ENCODE measurements around the gene ZBTB38.

The ZBTB38 gene

GRCh38 chr3:141367038-141367730 is 1.1 kb upstream of the ZBTB38 start:
- DNase-seq, result no peak

DNA sequence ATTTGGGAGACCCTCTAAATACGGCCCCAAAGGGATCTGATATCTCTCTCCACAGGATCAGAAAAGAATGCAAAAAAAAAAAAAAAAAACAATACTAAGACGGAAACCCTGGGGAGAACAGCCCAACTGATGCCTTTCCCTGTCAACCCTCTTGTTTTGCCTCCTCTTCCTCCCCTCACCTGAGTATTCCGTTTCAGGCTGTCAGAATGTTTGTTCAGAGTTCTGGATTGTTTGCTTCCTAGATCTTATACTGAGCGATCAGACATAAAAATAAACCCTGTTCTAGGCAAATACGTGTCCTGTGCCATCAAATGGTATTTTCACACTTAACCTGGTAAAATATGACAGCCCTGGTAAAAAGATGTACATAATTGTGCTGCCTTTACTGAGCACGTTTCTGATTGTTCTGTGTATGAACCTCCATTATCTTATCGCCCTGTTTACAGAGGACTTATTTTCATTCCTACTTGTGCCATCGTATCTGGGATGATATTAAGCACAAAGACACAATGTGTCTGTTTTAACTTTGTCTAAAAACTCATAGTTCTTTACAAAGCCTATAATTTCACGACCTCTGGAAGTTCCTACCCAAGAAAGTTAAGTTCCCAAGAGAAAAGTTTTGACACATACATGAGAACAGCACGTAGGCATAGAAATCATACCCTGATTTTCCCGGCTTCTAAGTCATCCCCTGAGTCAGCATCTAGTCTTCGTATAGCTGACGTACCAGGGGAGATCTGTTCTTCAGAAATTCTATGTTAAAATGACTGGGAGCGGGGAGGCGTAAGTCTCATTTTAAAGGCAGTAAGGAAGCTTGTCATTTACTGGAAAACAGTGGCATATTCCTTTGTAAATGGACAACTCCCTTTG is 856 bp downstream of the ZBTB38 start:
- DNase-seq, result no peak

DNA sequence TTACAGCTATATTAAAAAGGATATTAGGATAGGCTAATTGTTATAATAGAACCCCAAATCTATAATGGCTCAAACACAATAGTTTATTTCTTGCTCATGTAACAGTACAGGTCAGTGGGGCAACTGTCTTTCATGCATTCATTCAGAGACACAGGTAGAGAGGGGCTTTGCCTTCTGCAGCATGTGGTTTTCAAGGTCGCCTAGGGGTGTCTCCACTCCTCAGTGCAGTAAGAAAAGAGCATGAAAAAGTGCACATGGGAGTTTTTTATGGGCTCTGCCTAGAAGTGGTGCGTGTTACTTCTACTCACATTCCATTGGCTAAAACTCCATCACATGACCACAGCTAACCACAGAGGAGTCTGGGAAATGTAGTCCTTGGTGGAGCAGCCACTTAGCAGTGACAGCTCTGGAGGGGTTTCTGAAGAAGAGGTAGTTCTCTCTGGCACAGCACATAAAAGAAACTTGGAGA is 1.8 kb downstream of the ZBTB38 start:
- peak; percentile 66 for DNase-seq

DNA sequence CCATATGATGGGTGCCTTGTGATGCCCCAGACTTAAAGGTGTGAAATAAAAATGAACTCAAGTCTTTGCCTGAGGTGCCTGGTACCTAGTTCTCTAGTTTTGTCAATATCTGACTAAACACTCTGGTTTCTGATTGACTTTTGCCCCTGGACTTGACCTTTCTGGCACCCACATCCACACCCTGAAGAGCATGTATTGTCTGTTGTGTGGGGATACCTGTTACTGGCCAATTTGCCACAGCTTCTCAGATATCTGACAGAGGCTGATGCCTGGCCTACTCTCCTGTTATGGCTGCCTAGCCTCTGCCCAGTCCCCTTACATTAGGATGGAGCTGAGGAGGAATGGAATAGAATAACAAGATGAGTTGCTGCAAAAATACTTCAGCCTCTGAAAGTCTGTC is 3.6 kb downstream of the ZBTB38 start:
- DNase-seq, result no peak

DNA sequence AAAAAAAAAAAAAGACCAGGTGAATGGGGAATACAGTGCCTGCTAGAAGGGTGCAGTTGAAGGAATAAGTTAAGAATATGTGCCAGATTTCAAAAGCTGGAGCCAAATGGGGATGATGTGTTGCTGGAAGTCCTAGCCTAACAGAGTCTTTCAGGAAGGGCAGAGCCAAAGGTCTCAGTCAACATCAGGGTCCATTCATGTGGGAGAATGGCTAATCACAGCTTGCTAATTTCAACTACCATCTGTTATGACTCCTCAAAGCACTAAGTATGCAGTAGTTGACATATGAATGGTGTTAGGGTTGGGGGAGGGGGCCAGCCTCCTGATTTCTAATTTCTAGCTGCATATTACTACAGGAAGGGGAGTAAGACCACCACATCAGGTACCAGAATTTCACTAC is 4.4 kb downstream of the ZBTB38 start:
- DNase-seq, result no peak

GRCh38 chr3:141373232-141373631 is 4.9 kb downstream of the ZBTB38 start:
- no peak for DNase-seq

DNA sequence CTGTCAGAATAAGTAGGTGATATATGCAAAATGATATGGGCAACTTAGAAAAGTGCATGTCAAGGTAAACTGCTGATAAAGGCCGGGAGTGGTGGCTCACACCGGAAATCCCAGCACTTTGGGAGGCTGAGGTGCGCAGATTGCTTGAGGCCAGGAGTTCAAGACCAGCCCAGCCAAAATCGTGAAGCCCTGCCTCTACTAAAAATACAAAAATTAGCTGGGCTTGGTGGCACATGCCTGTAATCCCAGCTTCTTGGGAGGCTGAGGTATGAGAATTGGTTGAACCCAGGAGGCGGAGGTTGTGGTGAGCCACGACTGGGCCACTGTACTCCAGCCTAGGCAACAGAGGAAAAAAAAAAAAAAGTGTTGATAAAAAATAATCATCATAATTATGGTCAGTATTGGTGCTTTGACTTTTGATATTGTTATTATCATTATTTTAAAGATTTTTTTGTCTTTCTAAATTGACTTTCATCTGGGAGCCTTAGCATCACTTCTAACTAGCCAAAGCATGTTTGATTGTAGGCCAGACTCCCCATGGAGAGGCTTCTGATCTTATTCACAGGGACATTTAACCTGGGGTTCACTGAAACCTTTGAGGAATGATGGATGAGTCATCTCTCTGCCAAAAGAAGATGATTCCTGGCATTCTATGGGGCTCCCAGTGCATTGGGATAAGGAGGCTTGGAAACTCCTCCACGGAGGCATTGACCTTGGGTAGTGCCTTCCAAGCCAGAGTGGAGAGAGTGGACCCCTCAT is 5.6 kb downstream of the ZBTB38 start:
- no peak for DNase-seq

GRCh38 chr3:141375381-141376301 is 7.3 kb downstream of the ZBTB38 start:
- DNase-seq, result no peak

DNA sequence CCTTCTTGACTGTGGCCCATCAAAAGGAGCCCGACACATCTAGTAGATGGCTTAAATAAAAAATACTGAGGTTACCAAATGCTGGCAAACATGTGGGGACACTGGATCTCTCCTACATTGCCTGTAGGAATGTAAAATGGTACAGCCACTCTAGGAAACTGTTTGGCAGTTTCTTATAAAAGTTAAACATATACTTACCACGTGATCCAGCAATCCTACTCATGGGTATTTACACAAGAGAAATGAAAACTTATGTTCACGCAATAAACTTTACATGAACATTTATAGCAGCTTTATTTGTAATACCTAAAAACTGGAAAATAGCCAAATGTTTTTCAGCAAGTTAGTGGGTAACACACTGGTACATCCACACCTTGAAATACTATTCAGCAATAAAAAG is 9.1 kb downstream of the ZBTB38 start:
- no peak for DNase-seq

DNA sequence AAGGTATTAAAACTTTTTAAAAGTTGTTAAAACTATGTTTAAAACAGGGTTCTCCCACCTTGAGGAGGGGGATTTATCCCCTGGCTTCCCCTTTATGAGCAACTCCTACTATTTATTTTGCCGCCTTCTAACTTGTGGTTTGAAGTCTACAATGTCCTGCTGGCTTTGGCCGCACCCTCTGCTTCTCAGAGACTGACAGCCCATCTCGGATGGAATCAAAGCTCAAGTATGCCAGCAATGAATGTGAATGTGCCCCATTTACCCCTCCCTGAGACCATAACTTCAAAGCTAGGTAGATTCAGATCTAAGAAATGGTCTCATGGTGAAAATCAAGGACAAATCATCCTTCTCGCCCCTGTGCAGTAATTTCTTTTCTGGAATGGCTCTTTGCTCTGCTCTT is 10.3 kb downstream of the ZBTB38 start:
- no peak for DNase-seq

- DNase-seq, result no peak
Measured at GRCh38 chr3:141379250-141379966, 11.1 kb downstream of the ZBTB38 start.

DNA sequence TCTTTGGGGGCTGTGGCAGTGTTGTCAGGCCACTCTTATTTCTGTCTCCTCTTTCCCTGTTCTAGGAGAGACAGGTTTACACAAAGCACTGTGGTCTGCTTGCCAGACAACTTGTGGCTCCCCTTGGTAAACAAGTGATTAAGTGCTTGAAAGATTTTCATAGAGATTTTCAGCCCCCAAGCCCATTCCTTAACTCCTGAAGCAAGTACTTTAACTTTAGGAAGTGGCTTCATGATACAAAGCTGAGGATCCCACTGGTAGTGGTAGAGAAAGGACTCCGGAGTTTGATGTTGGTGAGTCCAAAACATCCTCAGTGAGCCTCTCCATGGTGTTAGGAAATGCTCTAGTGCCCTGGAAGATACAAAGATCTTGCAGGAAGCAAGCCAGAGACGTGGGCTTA is 12.0 kb downstream of the ZBTB38 start:
- DNase-seq, result no peak

DNA sequence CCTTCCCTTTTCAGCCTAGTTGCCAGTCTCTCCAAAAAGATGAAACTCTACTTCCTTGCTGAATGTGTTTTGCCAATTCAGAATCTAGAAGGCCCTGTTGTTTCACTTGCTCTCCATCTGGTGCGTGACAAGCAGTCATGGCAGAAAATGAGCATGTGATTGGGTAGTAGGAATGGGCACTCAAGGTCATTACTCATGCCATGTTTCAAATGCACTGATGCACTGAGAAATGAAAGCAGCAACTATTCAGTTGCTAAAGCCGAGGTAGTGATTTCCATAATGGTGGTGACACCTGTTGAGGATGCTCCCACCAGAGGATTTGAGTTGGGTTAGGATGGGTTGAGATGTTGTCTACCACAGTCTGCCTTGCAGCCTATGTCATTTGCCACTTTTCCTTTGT is 12.7 kb downstream of the ZBTB38 start:
- no peak for DNase-seq

GRCh38 chr3:141382571-141382970 is 14.3 kb downstream of the ZBTB38 start:
- DNase-seq, result no peak

DNA sequence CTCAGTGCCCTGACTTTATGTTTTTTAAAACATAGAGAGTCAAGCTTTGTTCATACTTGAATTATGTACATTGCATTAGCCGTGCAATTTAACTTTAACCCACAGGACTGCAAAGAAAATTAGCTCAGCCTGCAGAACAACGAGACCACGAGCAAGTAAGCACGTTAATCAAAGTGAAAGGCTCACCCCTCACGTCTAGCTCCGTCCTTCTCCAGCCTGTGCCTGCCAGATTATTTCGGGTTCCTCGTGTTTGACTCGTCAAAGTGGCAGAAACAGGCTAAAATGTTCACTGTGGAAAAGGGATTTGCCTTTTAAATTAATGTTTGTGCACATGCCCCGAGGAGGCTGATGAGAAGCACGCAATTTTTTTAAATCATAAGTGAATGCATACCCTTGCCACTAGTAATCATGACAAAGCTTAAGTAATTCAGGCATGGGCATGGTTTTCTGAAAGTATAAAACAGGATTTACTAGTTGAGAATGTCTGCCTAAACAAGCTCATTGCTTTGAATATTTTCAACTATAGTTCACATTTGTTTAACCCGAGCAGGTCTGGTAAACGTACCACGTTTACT is 15.3 kb downstream of the ZBTB38 start:
- DNase-seq, result no peak

DNA sequence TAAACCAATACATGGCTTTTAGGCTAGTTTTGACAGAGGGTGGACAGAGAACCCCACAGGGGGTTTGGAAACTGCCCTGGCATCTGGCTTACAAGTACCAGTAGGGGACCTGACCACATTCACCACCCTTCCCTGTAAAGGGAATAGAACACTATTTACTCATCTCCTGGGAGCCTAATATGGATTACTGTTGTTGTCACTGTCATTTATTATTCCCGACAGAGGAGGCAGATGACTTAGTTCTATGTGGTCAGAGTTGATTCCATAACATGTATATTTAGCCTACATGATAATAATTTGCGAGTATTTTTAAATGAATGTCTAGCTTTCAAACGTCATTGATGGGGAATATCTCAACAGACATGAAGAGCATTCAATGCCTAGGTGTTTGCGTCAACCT is 15.9 kb downstream of the ZBTB38 start:
- DNase-seq, result no peak

GRCh38 chr3:141384575-141384974 is 16.3 kb downstream of the ZBTB38 start:
- no peak for DNase-seq

- DNase-seq, result no peak
Measured at GRCh38 chr3:141385406-141386125, 17.3 kb downstream of the ZBTB38 start.

DNA sequence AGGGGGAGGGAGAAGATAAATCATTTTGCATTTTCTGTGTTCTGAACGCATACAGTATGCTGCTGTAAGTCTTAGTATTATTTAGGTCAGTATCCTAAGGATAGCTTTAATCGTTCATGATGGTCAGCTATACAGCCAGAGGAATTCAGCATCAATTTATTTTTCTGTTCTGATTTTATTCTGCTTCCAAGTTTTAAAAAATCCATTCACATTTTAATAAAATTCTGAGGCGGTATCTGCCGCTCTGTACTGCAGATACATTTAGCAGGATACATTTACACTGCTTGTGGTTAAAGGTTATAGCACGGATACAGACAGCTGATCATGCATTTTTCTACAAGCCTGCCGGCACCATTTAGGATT is 17.8 kb downstream of the ZBTB38 start:
- no peak for DNase-seq

DNA sequence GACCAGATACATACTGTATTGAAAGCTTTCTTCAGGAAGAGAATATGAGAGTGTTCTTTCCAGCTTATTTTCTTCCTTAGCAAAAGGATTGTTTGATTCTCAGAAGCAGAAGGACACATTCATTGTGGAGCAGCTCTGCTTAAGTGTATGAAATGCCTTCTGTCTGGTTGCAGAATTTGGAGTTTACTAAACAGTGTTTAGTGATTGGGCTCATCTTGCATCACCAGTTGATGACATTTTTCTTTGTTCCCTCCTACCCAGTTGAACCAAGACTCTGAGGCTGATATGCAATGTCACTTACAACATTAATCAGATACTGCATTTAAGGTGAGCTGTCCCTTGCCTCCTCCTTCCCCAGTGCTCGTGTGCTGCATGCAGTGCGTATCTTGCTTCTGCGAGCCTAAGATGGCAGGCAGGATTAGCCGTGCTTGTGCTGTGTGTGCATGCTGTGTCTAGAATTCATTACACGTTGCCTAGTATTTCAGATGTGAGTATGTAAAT is 18.4 kb downstream of the ZBTB38 start:
- no peak for DNase-seq

DNA sequence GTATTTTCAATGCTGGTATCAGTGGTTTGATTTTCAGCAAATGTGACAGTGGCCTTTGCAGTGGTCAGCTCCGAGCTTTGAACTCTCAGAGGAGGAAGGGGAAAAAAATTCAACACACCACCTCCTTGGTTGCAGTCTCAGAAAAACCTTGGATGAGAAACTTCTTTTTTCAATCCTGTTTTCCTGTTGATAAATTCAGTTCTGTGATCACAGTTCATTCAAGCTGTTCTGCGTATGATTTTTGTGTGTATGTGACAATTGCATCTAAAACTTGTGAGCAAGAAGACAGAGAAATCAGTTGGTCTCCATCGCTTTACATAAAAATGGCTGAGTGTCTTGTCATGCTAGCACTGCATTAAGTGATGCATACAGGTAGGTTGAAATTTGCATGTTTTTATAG is 19.2 kb downstream of the ZBTB38 start:
- no peak for DNase-seq

Measured in activated CD8-positive, alpha-beta memory T cell treated with anti-CD3 and anti-CD28 coated beads for 24 hours (primary cell).